MM.1S (cell line): Measurements from ENCODE around the gene WNT4.

ENCODE experiments used
- DNase-seq: peaks from one replicate; pipeline ENCODE4 v3.0.0-alpha.2; 2015
- H2AFZ ChIP-seq: fragments of 300-600 bp; sonication (generic); 2 replicates; pipeline ENCODE4 v1.6.0; 2016; ENCODE audit warnings: antibody characterized with exemption, low read length
- H3F3A ChIP-seq: fragments of 300-600 bp; sonication (generic); 2 replicates; pipeline ENCODE4 v1.6.1; 2016; ENCODE audit warnings: mild to moderate bottlenecking, antibody characterized with exemption, low read length, moderate library complexity, mixed read lengths; ENCODE audit not compliant: insufficient read depth
- H3K27ac ChIP-seq: fragments of 300-600 bp; sonication (generic); 2 replicates; pipeline ENCODE4 v1.5.1; 2016; ENCODE audit warnings: mild to moderate bottlenecking, low read length
- H3K27me3 ChIP-seq: fragments of 300-600 bp; sonication (generic); replicated peaks from 2 replicates; pipeline ENCODE4 v1.6.0; 2016; ENCODE audit warnings: low read length; ENCODE audit not compliant: insufficient read depth
- H3K36me3 ChIP-seq: fragments of 300-600 bp; sonication (generic); replicated peaks from 2 replicates; pipeline ENCODE4 v1.6.1; 2016; ENCODE audit warnings: mild to moderate bottlenecking, low read length, mixed read lengths; ENCODE audit not compliant: insufficient read depth
- H3K4me1 ChIP-seq: fragments of 300-600 bp; sonication (generic); 2 replicates; pipeline ENCODE4 v1.6.1; 2016; ENCODE audit warnings: low read length, mixed read lengths
- H3K4me2 ChIP-seq: fragments of 300-600 bp; sonication (generic); 2 replicates; pipeline ENCODE4 v1.6.0; 2016; ENCODE audit warnings: low read depth, low read length
- H3K4me3 ChIP-seq: fragments of 300-600 bp; sonication (generic); 2 replicates; pipeline ENCODE4 v1.5.1; 2016; ENCODE audit warnings: low read length, mixed read lengths
- H3K79me2 ChIP-seq: fragments of 300-600 bp; sonication (generic); 2 replicates; pipeline ENCODE4 v1.6.1; 2016; ENCODE audit warnings: mixed run types, low read length, mixed read lengths
- H3K9ac ChIP-seq: fragments of 300-600 bp; sonication (generic); 2 replicates; pipeline ENCODE4 v1.6.1; 2016; ENCODE audit warnings: low read length, mixed read lengths
- H3K9me2 ChIP-seq: fragments of 300-600 bp; sonication (generic); replicated peaks from 2 replicates; pipeline ENCODE4 v1.6.1; 2016; ENCODE audit warnings: mild to moderate bottlenecking, low read length, mixed read lengths; ENCODE audit not compliant: insufficient read depth
- H3K9me3 ChIP-seq: fragments of 300-600 bp; sonication (generic); replicated peaks from 2 replicates; pipeline ENCODE4 v1.6.1; 2016; ENCODE audit warnings: mild to moderate bottlenecking, low read length, mixed read lengths; ENCODE audit not compliant: insufficient read depth
- H4K20me1 ChIP-seq: fragments of 300-600 bp; sonication (generic); 2 replicates; pipeline ENCODE4 v1.6.1; 2016; ENCODE audit warnings: mild to moderate bottlenecking, low read length, moderate library complexity, mixed read lengths; ENCODE audit not compliant: insufficient read depth
- CTCF ChIP-seq: fragments of 300-600 bp; sonication (generic); IDR thresholded peaks from 2 replicates; pipeline ENCODE4 v1.5.1; 2016; ENCODE audit warnings: antibody characterized with exemption, low read length, mixed read lengths
- EZH2 ChIP-seq: fragments of 300-600 bp; sonication (generic); optimal IDR thresholded peaks from 2 replicates; pipeline ENCODE3; 2017; ENCODE audit warnings: low read depth, mild to moderate bottlenecking, antibody characterized with exemption, low read length, mixed read lengths
- EZH2phosphoT487 ChIP-seq: fragments of 300-600 bp; sonication (generic); IDR thresholded peaks from 2 replicates; pipeline ENCODE4 v1.6.1; 2018; ENCODE audit warnings: antibody characterized with exemption, low read length

Gene WNT4

GRCh38 chr1:22184892-22185612 is 42.2 kb upstream of the WNT4 start:
- Histone ChIP-seq H3K4me3 (no peak overlapping the region), H3K9me3 (no peaks in the 10 kb centered on the region), H3K4me1 (no peaks in the 10 kb centered on the region), H3K4me2 (no peak overlapping the region), H3K36me3 (no peaks in the 10 kb centered on the region), H3K9ac (no peak overlapping the region), H3K27ac (no peak overlapping the region), H3K79me2 (no peaks in the 10 kb centered on the region), H3K9me2 (no peaks in the 10 kb centered on the region), H2AFZ (no peak overlapping the region), H3F3A (no peaks in the 10 kb centered on the region), H3K27me3 (peaks cover 62% of the 10 kb centered on the region), H4K20me1 (no peaks in the 10 kb centered on the region)
- DNase-seq: no peak
- TF ChIP-seq EZH2phosphoT487 (no peak), EZH2 (no peak), CTCF (no peak)

GRCh38 chr1:22184454-22184853 is 41.6 kb upstream of the WNT4 start:
- Histone ChIP-seq H3K36me3 (no peaks in the 10 kb centered on the region), H3K79me2 (no peaks in the 10 kb centered on the region), H3K9me3 (no peaks in the 10 kb centered on the region), H3F3A (no peaks in the 10 kb centered on the region), H3K9ac (no peak overlapping the region), H3K27me3 (peaks cover 58% of the 10 kb centered on the region), H3K4me3 (no peak overlapping the region), H4K20me1 (no peaks in the 10 kb centered on the region), H2AFZ (no peak overlapping the region), H3K4me1 (no peaks in the 10 kb centered on the region), H3K4me2 (no peak overlapping the region), H3K27ac (no peak overlapping the region), H3K9me2 (no peaks in the 10 kb centered on the region)
- TF ChIP-seq EZH2phosphoT487 (no peak), EZH2 (no peak), CTCF (no peak)
- DNase-seq: no peak

GRCh38 chr1:22182715-22183114 is 39.8 kb upstream of the WNT4 start:
- Histone ChIP-seq H3K27me3 (peaks cover 46% of the 10 kb centered on the region), H3K4me1 (no peaks in the 10 kb centered on the region), H3K4me3 (no peak overlapping the region), H4K20me1 (no peaks in the 10 kb centered on the region), H3K79me2 (no peaks in the 10 kb centered on the region), H3K4me2 (no peak overlapping the region), H3K36me3 (no peaks in the 10 kb centered on the region), H3K27ac (no peak overlapping the region), H3K9me3 (no peaks in the 10 kb centered on the region), H3F3A (no peaks in the 10 kb centered on the region), H3K9me2 (no peaks in the 10 kb centered on the region), H2AFZ (no peak overlapping the region), H3K9ac (no peak overlapping the region)
- TF ChIP-seq EZH2phosphoT487: no peak
- TF ChIP-seq EZH2: no peak
- TF ChIP-seq CTCF: no peak
- no peak for DNase-seq
